Measurements from ENCODE around the gene AQP3.
"Not testable (repeated sequence)": the region's sequence is repeated elsewhere in the genome, so short reads cannot be mapped to it uniquely, and the experiment has no call there.

The AQP3 gene

GRCh38 chr9:33408087-33408486, 39.3 kb downstream of the AQP3 start:
- DNase-seq: no peak

DNA sequence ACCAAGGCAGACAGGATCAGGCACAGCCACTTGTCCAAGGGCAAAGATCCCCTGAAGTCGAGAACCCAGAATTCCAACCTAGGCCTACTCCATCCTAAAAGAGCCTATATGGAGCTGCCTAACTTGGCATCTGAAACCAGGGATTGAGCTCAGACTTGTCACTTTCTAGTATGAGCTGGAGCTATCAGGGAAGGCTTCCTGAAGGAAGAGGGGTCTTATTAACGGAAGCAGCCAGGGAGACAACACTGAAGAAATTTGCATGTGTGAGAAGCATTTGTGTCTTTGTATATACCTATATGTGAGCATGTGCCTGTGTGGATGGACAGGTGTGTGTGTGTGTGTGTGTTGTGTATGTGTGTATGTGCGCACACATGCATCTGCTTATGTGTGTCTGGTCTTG, 40.3 kb downstream of the AQP3 start:
- no peak for DNase-seq

DNA sequence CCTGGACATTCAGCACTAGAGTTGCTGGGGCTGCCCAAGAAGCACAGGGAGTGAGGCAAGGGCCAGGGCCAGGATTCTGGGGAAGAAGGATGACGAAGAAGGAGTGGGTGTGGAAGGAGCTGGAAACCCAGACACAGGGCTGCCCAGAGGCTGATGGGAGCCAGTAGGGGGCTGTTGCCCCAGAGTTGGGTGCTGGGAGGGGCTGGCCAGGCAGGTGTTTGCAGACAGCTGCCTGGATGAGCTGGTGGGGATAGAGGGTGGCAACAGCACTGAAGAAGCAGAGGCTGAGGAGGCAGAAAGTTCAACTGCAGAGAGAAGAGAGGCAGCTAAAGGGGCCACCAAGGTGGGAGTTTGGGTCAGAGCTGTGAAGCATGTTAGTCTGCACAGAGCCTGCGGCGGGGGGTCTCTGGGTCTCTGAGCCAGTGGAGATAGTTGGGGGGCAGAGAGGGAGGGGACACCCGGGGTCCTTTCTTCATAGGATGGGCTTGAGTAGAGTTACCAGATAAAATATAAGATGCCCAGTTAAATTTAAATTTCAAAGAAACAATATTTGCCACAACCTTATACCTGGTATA, 42.5 kb downstream of the AQP3 start:
- no peak for DNase-seq

DNA sequence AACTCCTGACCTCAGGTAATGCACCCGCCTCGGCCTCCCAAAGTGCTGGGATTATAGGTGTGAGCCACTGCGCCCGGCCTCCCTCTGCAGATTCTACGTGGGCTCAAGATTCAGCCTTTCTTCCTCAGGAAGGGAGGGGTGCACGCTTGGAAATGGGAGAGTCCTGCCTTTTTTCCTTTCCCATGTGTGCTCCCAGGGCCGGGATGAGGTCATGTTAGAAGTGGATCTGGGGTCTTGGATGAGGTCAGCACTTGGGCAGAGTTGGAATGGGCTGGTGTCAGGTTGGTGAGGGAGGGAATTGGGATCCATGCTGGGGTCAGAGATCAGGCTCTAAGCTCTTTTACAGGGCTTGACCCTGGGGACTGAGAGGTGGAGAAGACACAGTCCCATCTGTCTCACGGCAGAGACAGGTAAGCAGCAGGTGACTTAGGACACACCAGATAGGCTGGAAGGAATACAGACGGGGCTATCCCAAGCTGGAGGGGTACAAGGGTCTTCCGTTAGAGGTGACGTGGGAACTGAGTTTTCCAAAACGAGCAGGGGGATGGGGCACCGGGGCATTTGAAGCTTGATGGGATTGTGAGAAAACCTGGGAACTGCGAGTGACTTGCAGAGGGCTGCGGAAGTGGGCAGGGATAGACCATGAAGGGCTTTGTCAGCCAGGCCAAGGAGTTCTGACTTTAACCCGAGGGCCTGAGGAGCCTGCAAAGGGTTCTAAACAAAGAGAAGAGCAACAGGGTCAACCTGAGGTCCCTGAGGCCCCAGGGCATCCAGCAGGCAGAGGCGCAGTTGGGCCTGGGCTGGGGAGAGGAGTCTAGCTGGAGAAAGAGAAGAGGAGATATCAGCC, 43.2 kb downstream of the AQP3 start:
- no peak for DNase-seq

GRCh38 chr9:33402371-33402770, 45.0 kb downstream of the AQP3 start, which contains the start of gene AQP7:
AQP7 (minus strand) TSS chr9:33402568; CDS start chr9:33401262, 1,306 bp downstream.
- not testable (repeated sequence) for DNase-seq

DNA sequence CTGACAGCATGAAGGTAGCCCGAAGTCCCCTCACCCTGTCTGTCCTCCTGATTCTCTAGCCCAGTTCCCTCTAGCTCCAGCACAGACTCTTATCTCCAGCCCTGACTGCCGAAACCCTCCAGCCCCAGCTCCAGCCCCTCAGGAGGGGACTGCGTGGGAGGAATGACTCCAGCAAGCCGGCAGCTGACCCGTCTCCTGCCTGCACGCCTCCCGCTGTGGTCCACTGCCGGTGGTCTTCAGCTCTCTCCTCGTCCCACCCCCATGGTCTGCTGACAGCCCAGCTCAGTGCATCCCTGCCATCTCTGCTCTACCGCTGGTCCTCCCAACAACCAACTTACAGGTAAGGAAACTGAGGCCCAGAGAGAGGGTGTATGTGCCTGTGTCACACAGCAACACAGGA, 45.6 kb downstream of the AQP3 start:
- DNase-seq: not testable (repeated sequence)

DNA sequence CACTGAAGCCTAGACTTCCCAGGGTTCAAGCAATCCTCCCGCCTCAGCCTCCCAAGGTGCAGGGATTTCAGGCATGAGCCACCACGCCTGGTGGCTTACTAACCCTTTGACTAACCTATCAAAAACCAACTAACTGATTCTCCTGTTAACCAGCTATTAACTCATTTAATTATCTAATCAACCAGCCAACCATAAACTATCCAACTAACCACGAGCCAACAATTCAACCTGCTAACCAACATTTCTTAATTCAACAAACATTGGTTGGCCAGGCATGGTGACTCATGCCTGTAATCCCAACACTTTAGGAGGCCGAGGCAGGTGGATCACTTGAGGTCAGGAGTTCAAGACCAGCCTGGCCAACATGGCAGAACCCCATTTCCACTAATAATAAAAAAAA, 48.3 kb downstream of the AQP3 start:
- not testable (repeated sequence) for DNase-seq

- DNase-seq: not testable (repeated sequence)
Observed at GRCh38 chr9:33397801-33398200, 49.6 kb downstream of the AQP3 start.

DNA sequence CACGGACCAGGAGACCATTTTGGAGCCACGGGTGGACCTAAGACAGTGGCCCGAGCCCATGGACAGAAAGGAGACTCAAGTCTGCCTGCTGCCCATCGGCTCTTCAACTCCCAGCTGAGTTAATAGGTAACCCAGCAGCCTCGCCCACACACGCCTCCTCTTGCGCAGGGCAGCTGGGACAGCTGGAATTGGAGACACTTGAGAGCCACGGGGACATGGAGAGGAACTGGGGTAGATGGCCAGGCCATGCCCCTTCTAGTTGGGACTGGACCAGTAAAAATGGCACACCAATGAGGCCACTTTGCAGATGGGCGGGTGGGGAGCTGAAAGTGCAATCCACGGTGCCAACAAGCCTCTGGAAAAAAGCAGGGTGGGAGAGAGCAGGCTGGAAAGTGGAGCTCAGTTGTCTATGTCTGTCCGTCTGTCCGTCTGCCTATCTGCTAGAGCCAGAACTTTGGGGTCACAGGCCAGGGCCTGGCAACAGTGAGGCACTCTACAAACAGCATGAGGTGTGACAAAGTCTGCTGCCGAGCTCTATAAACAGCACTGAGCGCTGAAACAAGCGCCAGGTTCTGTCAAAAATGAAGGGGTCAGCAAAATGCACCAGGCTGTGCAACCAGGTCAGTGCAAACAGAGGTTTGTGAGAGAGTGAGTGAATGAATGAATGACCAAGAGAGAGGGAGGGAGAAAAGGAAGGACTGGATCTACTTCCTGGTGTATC, 52.1 kb downstream of the AQP3 start:
- not testable (repeated sequence) for DNase-seq

DNA sequence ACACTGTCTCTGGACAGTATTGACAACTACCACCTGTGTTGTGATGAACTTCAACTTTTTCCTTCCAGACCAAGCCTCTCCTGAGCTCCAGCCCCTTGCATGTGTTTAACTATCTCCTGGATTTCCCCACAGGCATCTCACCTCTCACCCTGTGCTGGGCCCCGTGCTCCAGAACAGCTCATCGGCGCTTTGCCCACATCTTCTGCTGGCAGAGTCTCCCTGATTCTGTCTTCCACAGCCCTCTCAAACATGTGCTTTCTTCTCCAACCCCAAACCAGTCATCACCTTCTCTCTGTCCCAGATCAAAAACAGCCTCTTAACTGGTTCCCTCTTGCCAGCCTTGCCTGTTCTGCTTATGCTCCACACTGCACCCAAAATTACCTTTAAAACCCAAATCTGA, 53.4 kb downstream of the AQP3 start:
- DNase-seq: not testable (repeated sequence)

DNA sequence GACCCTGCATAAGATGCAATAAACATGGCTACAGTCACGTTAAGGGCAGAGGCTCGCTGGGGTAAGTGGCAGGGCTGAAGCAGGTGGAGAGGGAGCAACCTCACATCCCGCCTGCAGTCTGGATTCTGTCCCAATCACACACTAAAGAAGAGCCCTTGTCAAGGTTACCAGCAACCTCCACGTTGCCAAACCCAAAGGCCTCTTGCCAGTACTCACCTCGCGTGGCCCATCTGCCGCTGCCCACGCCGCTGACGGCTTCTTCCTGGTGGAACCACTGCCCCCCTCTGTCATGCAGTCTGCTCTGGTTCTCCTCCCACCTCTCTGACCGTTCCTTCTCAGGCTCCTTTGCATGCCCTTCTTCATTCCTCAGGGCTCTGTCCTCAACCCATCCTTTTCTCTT, 53.8 kb downstream of the AQP3 start:
- no peak for DNase-seq

GRCh38 chr9:33392591-33393021, 54.8 kb downstream of the AQP3 start:
- DNase-seq: not testable (repeated sequence)
